Measurements from ENCODE around the gene IL31RA.
"Not testable (repeated sequence)": the region's sequence is repeated elsewhere in the genome, so short reads cannot be mapped to it uniquely, and the experiment has no call there.

IL31RA gene

GRCh38 chr5:55850839-55851674, at the start of gene IL31RA:
Gene IL31RA (plus strand): TSS chr5:55851357. CDS start chr5:55851571, 214 bp downstream.
- H3K4me3 Mint-ChIP-seq: no peak within 1 kb of the TSS
- DNase-seq (no peak), ATAC-seq (peak; percentile 86)
- no peak within 1 kb of the TSS for H3K27ac Mint-ChIP-seq
- no peaks in the 10 kb centered on the region for H3K36me3 Mint-ChIP-seq (ENCODE audit: low read depth)
- H3K4me1 Mint-ChIP-seq: peaks cover 23% of the 10 kb centered on the region
- peaks cover 16% of the 10 kb centered on the region for H3K27me3 Mint-ChIP-seq
- H3K9me3 Mint-ChIP-seq: peaks cover 5% of the 10 kb centered on the region

DNA sequence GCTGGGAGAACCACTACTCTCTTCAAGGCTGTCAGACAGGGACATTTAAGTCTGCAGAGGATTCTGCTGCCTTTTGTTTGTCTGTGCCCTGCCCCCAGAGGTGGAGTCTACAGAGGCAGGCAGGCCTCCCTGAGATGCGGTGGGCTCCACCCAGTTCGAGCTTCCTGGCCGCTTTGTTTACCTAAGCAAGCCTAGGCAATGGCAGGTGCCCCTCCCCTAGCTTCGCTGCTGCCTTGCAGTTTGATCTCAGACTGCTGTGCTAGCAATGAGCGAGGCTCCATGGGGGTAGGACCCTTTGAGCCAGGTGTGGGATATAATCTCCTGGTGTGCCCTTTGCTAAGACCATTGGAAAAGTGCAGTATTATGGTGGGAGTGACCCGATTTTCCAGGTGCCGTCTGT, 42.3 kb upstream of the IL31RA start:
- peaks cover 12% of the 10 kb centered on the region for H3K9me3 Mint-ChIP-seq
- H3K36me3 Mint-ChIP-seq (ENCODE audit: low read depth); H3K27ac Mint-ChIP-seq; H3K4me3 Mint-ChIP-seq; H3K27me3 Mint-ChIP-seq; DNase-seq; H3K4me1 Mint-ChIP-seq; ATAC-seq: not testable (repeated sequence)

DNA sequence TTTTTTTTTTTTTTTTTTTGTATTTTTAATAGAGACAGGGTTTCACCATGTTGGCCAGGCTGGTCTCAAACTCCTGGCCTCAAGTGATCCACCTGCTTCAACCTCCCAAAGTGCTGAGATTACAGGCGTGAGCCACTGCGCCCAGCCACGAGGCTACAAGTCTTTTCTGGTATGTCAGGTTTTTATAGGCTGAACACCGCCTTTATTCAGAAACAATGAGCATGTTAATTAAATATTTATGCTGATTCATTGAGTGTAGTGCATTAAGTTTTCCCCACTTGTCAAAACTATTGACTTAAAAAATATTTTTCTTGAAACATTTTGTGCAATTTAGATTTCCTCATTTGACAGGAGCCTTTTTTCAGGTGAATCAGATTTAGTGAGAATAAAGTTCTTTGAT, 35.2 kb upstream of the IL31RA start:
- H3K36me3 Mint-ChIP-seq (ENCODE audit: low read depth); H3K4me1 Mint-ChIP-seq; DNase-seq; ATAC-seq; H3K9me3 Mint-ChIP-seq; H3K4me3 Mint-ChIP-seq; H3K27ac Mint-ChIP-seq: not testable (repeated sequence)
- H3K27me3 Mint-ChIP-seq: peaks cover 28% of the 10 kb centered on the region

- H3K4me1 Mint-ChIP-seq: peaks cover 2% of the 10 kb centered on the region
- DNase-seq (no peak), ATAC-seq (no peak)
- H3K27me3 Mint-ChIP-seq: peaks cover 32% of the 10 kb centered on the region
- H3K4me3 Mint-ChIP-seq: no peak overlapping the region
- no peak overlapping the region for H3K27ac Mint-ChIP-seq
- H3K9me3 Mint-ChIP-seq: no peaks in the 10 kb centered on the region
- H3K36me3 Mint-ChIP-seq (ENCODE audit: low read depth): no peaks in the 10 kb centered on the region
These were observed 34.8 kb upstream of the IL31RA start for GRCh38 chr5:55816342-55816741.

DNA sequence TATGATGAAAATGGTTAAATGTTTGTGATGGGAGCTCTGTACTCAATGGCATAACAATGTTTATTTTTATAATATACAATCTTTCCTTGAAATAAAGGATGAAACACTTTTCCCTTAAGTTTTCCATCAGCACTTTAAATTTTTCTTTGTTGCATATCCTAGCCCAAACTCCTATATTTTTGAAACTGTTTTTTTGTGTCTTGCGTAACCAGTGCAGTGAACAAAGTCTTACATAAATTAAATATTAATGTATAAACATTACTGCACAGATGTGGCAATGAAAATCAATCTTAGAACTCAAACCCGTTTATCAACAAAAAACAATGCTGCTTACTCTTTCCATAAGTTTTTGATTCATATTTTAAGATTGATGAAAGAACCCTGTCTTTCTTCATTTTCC, 34.1 kb upstream of the IL31RA start:
- Mint-ChIP-seq H3K4me3 (no peak overlapping the region), H3K4me1 (peaks cover 4% of the 10 kb centered on the region), H3K36me3 (ENCODE audit: low read depth) (no peaks in the 10 kb centered on the region), H3K27me3 (peaks cover 38% of the 10 kb centered on the region), H3K9me3 (no peaks in the 10 kb centered on the region), H3K27ac (no peak overlapping the region)
- no peak for DNase-seq
- no peak for ATAC-seq

- DNase-seq (no peak), ATAC-seq (no peak)
- Mint-ChIP-seq H3K27ac (no peak overlapping the region), H3K4me1 (peaks cover 10% of the 10 kb centered on the region), H3K36me3 (ENCODE audit: low read depth) (no peaks in the 10 kb centered on the region), H3K9me3 (no peaks in the 10 kb centered on the region), H3K27me3 (peaks cover 66% of the 10 kb centered on the region), H3K4me3 (no peak overlapping the region)
These were observed 30.7 kb upstream of the IL31RA start for GRCh38 chr5:55820488-55820887.

DNA sequence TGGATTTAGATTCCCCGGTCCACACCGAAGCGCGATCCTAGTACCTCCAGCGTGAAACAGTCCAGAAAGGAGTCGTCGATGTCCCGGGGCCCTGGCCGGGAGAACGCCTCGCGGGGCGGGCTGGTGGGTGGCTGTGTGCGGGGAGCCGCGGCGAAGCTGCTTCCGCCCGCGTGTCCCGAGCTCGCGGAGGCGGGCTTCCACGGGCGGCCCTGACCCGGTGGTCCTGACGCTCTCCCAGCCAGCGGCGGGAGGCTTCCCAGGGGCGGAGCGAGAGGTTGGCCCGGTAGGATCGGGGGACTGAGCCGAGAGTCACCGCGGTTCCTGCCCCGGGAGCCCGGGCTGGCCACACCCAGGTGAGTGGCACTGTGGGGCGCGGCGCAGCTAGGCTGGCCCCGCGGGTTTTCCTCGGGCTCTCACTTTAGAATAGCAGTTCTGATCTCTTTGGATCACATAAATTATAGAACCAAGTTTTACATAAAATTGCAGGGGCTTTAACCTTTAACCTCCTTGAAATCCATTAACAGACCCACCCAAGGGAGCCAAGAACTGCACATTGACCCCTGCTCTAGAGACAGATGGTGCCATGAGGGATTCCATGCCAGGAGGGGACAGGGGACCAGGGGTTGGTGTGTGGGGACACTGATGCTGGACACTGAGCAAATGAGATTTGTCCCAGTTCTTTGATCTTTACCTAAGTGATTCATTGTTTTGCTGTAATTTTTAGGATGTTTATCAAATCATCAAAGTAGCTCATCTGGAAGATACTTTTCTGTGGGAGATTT, 29.2 kb upstream of the IL31RA start:
- H3K9me3 Mint-ChIP-seq: no peaks in the 10 kb centered on the region
- DNase-seq (peak; percentile 7), ATAC-seq (peak; percentile 40)
- H3K27me3 Mint-ChIP-seq: peaks cover 67% of the 10 kb centered on the region
- H3K4me1 Mint-ChIP-seq: peaks cover 10% of the 10 kb centered on the region
- peak overlapping the region; percentile 51 for H3K4me3 Mint-ChIP-seq
- H3K27ac Mint-ChIP-seq: no peak overlapping the region
- H3K36me3 Mint-ChIP-seq (ENCODE audit: low read depth): no peaks in the 10 kb centered on the region

DNA sequence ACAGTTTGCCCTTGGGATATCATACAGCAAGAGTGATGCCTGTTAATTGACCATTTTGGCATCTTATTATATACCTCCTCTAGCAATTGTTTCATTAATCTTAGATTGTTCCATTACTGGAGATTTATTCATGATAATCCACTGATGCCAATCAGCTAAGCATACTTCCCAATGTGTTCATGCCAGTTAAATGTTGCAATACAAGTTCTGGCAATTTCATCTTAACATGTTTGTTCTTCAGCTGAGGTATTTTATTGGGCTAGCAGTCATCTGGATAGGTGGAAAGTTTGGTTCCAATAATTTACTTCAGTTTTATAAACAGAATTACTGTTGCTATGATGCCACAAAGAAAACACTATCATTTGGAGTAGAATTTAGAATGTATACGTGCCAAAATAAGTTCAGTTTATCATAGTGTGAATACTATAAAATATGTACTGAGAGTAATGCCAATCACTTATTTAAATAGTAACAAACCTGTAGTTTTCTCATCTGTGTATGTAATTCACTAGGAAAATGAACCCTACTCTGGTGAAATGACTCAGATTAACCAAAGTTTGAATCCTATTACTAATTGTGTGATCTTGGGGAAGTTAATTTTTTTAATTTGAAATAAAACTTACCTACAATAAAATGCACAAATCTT, 27.9 kb upstream of the IL31RA start:
- ATAC-seq (no peak), DNase-seq (no peak)
- H3K4me1 Mint-ChIP-seq: peaks cover 10% of the 10 kb centered on the region
- H3K4me3 Mint-ChIP-seq: no peak overlapping the region
- H3K36me3 Mint-ChIP-seq (ENCODE audit: low read depth): no peaks in the 10 kb centered on the region
- peaks cover 71% of the 10 kb centered on the region for H3K27me3 Mint-ChIP-seq
- H3K27ac Mint-ChIP-seq: no peak overlapping the region
- H3K9me3 Mint-ChIP-seq: no peaks in the 10 kb centered on the region

DNA sequence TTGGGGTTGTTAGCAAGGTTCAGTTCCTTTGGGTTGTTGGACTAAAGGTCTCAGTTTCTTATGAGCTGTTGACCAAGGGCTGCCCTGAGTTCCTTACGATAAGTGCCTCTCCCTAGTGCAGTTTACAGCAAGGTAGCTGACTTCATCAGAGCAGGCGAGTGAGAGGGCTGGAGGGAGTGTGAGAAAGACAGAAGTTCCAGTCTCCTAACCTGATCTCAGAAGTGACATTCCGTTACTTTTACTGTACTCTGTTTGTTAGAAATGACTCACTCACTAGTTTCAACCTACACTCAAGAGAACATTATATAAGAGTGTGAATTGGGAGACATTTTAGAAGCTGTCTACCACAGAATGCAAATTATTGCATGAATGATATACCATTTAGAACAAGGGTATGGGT, 21.2 kb upstream of the IL31RA start:
- Mint-ChIP-seq H3K4me3 (no peak overlapping the region), H3K36me3 (ENCODE audit: low read depth) (no peaks in the 10 kb centered on the region), H3K9me3 (no peaks in the 10 kb centered on the region), H3K27ac (no peak overlapping the region), H3K4me1 (no peaks in the 10 kb centered on the region), H3K27me3 (peaks cover 22% of the 10 kb centered on the region)
- DNase-seq (no peak), ATAC-seq (peak; percentile 36)

DNA sequence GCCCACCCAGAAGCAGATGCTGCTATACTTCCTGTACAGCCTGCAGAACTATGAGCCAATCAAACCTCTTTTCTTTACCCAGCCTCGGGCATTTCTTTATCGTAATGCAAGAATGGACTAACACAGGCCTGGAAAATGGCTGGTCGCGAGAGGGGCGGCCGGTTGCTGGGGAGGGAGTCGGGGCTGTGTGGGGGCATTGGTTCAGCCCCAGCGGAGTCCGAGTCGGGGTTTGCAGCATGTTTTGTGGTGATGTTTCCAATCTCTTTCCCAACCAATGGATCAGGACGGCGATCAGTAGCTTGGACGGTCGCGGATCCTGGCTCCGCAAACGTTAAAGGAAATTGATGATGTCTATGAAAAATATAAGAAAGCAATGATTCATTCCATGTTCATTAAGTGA, 18.7 kb upstream of the IL31RA start:
- peaks cover 12% of the 10 kb centered on the region for H3K27me3 Mint-ChIP-seq
- no peaks in the 10 kb centered on the region for H3K9me3 Mint-ChIP-seq
- DNase-seq (no peak), ATAC-seq (no peak)
- H3K4me1 Mint-ChIP-seq: no peaks in the 10 kb centered on the region
- no peak overlapping the region for H3K4me3 Mint-ChIP-seq
- no peak overlapping the region for H3K27ac Mint-ChIP-seq
- no peaks in the 10 kb centered on the region for H3K36me3 Mint-ChIP-seq (ENCODE audit: low read depth)

GRCh38 chr5:55836191-55836590, 15.0 kb upstream of the IL31RA start:
- H3K4me1 Mint-ChIP-seq: no peaks in the 10 kb centered on the region
- H3K4me3 Mint-ChIP-seq: no peak overlapping the region
- H3K36me3 Mint-ChIP-seq (ENCODE audit: low read depth): no peaks in the 10 kb centered on the region
- DNase-seq: no peak
- peaks cover 9% of the 10 kb centered on the region for H3K27me3 Mint-ChIP-seq
- no peak overlapping the region for H3K27ac Mint-ChIP-seq
- H3K9me3 Mint-ChIP-seq: no peaks in the 10 kb centered on the region
- no peak for ATAC-seq

DNA sequence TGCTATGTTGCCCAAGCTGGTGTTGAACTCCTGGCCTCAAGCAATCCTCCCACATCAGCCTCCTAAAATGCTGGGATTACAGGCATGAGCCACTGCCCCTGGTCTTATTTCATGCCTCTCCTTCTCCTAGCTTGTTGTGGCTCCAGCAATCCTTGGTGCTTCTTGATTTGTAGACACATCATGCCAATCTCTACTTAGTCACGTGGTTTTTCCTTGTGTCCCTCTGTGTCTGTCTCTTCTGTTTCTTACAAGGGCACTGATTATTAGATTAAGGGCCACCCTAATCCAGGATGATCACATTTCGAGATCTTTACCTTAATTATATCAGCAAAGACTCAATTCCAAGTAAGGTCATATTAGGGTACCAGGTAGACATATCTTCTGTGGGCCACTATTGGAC, 9.2 kb upstream of the IL31RA start:
- Mint-ChIP-seq H3K4me3 (no peak overlapping the region), H3K9me3 (peaks cover 16% of the 10 kb centered on the region), H3K36me3 (ENCODE audit: low read depth) (no peaks in the 10 kb centered on the region), H3K4me1 (no peaks in the 10 kb centered on the region), H3K27ac (no peak overlapping the region), H3K27me3 (peaks cover 7% of the 10 kb centered on the region)
- DNase-seq (no peak), ATAC-seq (no peak)

GRCh38 chr5:55847837-55848236, 3.3 kb upstream of the IL31RA start:
- Mint-ChIP-seq H3K27ac (no peak overlapping the region), H3K36me3 (ENCODE audit: low read depth) (no peaks in the 10 kb centered on the region), H3K27me3 (peaks cover 16% of the 10 kb centered on the region), H3K4me1 (peaks cover 14% of the 10 kb centered on the region), H3K4me3 (no peak overlapping the region), H3K9me3 (peaks cover 21% of the 10 kb centered on the region)
- ATAC-seq (no peak), DNase-seq (no peak)

DNA sequence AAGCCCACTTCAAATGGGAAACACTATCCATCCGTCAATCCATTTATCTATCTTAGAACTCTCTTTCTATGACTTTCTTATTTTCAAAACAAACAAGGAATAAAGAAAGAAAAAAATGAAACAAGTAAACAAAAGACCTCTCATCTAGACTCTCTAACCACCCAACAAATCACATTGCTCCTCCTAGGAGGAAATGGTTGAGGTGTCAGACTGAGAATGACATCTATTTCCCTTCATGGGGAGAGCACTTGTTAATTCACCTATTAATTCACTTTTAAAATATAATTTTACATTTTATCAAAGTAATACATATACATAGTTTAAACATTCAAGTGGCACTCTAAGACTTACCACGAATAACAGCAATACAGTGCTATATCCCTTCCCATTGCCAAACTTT, 2.4 kb upstream of the IL31RA start:
- Mint-ChIP-seq H3K36me3 (ENCODE audit: low read depth) (no peaks in the 10 kb centered on the region), H3K4me3 (no peak overlapping the region), H3K9me3 (peaks cover 21% of the 10 kb centered on the region), H3K27ac (no peak overlapping the region), H3K27me3 (peaks cover 16% of the 10 kb centered on the region), H3K4me1 (peaks cover 14% of the 10 kb centered on the region)
- ATAC-seq (no peak), DNase-seq (no peak)

- Mint-ChIP-seq H3K36me3 (ENCODE audit: low read depth) (no peaks in the 10 kb centered on the region), H3K27ac (no peak overlapping the region), H3K4me3 (no peak overlapping the region), H3K4me1 (peaks cover 28% of the 10 kb centered on the region), H3K9me3 (peaks cover 5% of the 10 kb centered on the region), H3K27me3 (peaks cover 16% of the 10 kb centered on the region)
- DNase-seq (no peak), ATAC-seq (no peak)
These were observed 470 bp downstream of the IL31RA start for GRCh38 chr5:55851675-55851979.
